Measurements from ENCODE around the gene UNC5C. TPM values are rescaled to one million over a fixed set of nuclear protein-coding genes. Genes with fewer than 3 reads are reported as not detected.
A peak's percentile ranks its signal among the peaks of the same experiment; 100 is the strongest.

The UNC5C gene
- total RNA-seq, 1 donor from 2014 or later = 0.39 TPM

DNA sequence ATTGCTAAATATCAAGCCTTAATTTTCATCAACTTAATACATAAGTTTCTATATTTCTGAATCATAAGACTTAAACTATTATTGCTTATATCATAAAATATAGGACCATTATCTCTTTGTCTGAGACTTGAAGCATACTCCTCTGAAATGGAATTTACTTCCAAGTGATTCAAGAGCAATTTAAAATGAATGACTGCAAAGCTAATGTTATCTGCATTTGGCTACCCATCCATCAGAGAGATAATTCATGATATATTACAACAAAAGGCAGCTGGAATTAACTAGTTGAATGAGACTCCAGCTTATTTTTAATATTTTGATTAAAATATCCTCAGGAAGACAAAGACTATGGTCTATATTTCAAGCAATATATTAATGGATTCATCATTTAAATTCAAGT lies 208.6 kb downstream of the UNC5C start:
- no peak overlapping the region for H3K9ac ChIP-seq
- H3K27me3 ChIP-seq = no peaks in the 10 kb centered on the region
- no peaks in the 10 kb centered on the region for H4K20me1 ChIP-seq (ENCODE audit: low read depth)
- no peak for DNase-seq (ENCODE audit: low spot score)
- H3K4me3 ChIP-seq = no peak overlapping the region
- no peaks in the 10 kb centered on the region for H3K27me3 Mint-ChIP-seq (ENCODE audit: insufficient read depth, low read depth)
- no peaks in the 10 kb centered on the region for H3K4me1 ChIP-seq
- TF ChIP-seq EZH2phosphoT487 (IDR thresholded peaks at IDR 0.05) (no peak), CTCF (IDR thresholded peaks at IDR 0.05) (no peak), EZH2 (IDR thresholded peaks at IDR 0.05) (no peak)
- H3K4me3 Mint-ChIP-seq = no peak overlapping the region
- no peak overlapping the region for H3K27ac ChIP-seq
- H3F3A ChIP-seq (ENCODE audit: low read depth) = no peaks in the 10 kb centered on the region
- no peaks in the 10 kb centered on the region for H3K9me3 ChIP-seq (ENCODE audit: low read depth)
- H3K4me1 Mint-ChIP-seq = no peaks in the 10 kb centered on the region
- peaks cover 18% of the 10 kb centered on the region for H3K9me3 Mint-ChIP-seq
- H3K36me3 ChIP-seq = no peaks in the 10 kb centered on the region
- H3K79me2 ChIP-seq (ENCODE audit: low read depth) = no peaks in the 10 kb centered on the region
- H3K27ac Mint-ChIP-seq = no peak overlapping the region
- no peak overlapping the region for H3K4me2 ChIP-seq
- H3K36me3 Mint-ChIP-seq = peaks cover 30% of the 10 kb centered on the region
- H2AFZ ChIP-seq (replicated peaks) = no peak overlapping the region

DNA sequence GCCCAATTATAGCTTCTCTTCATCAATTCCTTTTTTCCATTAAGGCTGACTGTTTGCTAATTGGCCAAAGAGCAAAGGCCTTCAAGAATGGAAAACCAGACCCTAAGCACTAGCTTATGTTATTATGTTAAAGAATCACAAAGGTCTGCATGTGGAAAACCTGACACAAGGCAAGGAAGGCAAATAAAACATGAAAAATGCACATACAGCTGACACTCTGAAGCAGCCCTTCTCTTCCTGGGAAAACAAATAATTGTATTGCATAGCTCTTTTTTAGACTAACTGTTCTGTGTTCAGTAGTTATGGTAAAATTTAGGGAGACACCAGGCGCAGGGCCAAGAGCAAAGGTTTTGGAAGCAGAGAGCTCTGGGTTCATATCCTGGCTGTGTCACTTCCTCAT lies 223.1 kb downstream of the UNC5C start:
- Histone ChIP-seq H3K27me3 (no peaks in the 10 kb centered on the region), H3K4me1 (no peaks in the 10 kb centered on the region), H3K36me3 (no peaks in the 10 kb centered on the region), H3K9me3 (ENCODE audit: low read depth) (no peaks in the 10 kb centered on the region), H3K4me3 (no peak overlapping the region), H3K9ac (no peak overlapping the region), H2AFZ (replicated peaks) (peak overlapping the region; percentile 6), H3K4me2 (no peak overlapping the region), H4K20me1 (ENCODE audit: low read depth) (no peaks in the 10 kb centered on the region), H3K27ac (no peak overlapping the region), H3F3A (ENCODE audit: low read depth) (no peaks in the 10 kb centered on the region), H3K79me2 (ENCODE audit: low read depth) (no peaks in the 10 kb centered on the region)
- no peak overlapping the region for H3K4me3 Mint-ChIP-seq
- TF ChIP-seq CTCF (IDR thresholded peaks at IDR 0.05) = no peak
- H3K27ac Mint-ChIP-seq = no peak overlapping the region
- H3K4me1 Mint-ChIP-seq = no peaks in the 10 kb centered on the region
- DNase-seq (ENCODE audit: low spot score) = no peak
- peaks cover 23% of the 10 kb centered on the region for H3K9me3 Mint-ChIP-seq
- no peaks in the 10 kb centered on the region for H3K27me3 Mint-ChIP-seq (ENCODE audit: insufficient read depth, low read depth)
- peaks cover 42% of the 10 kb centered on the region for H3K36me3 Mint-ChIP-seq

DNA sequence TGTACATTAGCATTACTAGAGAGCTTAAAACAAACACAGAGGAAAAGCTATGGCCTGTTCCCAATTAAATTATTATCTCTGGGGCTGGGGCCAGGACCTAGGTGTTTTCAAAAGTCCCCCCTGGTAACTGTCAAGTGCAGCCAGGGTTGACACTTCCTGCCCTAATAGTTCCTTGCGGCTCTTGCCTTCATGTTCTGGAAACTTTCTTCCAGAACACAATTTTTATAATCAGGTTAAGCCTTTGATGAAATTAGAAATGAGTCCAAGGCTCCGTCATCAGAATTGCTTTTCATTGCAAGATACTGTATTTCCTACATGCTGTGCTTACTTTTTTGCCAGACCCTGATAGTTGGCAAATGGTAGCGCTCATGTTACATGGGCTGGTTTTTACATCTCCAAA lies 229.6 kb downstream of the UNC5C start:
- Mint-ChIP-seq H3K27me3 (ENCODE audit: insufficient read depth, low read depth) (peaks cover 3% of the 10 kb centered on the region), H3K27ac (peak overlapping the region; percentile 8), H3K36me3 (peaks cover 17% of the 10 kb centered on the region), H3K9me3 (peaks cover 7% of the 10 kb centered on the region), H3K4me1 (peaks cover 33% of the 10 kb centered on the region), H3K4me3 (no peak overlapping the region)
- H3K79me2 ChIP-seq (ENCODE audit: low read depth) = no peaks in the 10 kb centered on the region
- no peak overlapping the region for H3K9ac ChIP-seq
- TF ChIP-seq CTCF (IDR thresholded peaks at IDR 0.05) (no peak), EZH2phosphoT487 (IDR thresholded peaks at IDR 0.05) (no peak), EZH2 (IDR thresholded peaks at IDR 0.05) (no peak)
- no peak overlapping the region for H3K4me3 ChIP-seq
- H3F3A ChIP-seq (ENCODE audit: low read depth) = no peaks in the 10 kb centered on the region
- H3K4me2 ChIP-seq = no peak overlapping the region
- no peaks in the 10 kb centered on the region for H3K27me3 ChIP-seq
- H3K36me3 ChIP-seq = no peaks in the 10 kb centered on the region
- no peak overlapping the region for H2AFZ ChIP-seq (replicated peaks)
- H4K20me1 ChIP-seq (ENCODE audit: low read depth) = no peaks in the 10 kb centered on the region
- H3K27ac ChIP-seq = no peak overlapping the region
- no peak for DNase-seq (ENCODE audit: low spot score)
- no peaks in the 10 kb centered on the region for H3K4me1 ChIP-seq
- H3K9me3 ChIP-seq (ENCODE audit: low read depth) = no peaks in the 10 kb centered on the region

DNA sequence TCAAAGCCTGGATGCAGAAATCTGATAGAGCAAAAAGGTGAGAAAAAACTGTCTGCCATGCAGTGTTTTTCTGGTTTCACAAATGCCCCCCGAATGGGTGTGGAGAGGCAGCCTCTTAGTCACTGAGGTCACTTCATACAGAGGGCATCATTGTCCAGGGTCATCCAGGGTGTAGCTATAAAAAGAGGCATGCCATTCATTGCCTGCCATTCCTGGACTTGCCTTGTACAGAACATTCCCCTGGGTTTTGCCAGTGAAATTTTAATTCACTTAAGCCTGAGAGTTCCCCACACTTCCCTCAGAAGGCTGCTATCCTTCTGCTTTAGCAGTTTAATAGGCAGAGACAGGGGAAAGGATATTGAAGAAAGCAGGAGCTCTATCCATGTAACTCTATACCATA lies 230.3 kb downstream of the UNC5C start:
- Mint-ChIP-seq H3K27ac (no peak overlapping the region), H3K9me3 (peaks cover 6% of the 10 kb centered on the region), H3K4me1 (peaks cover 33% of the 10 kb centered on the region), H3K4me3 (no peak overlapping the region), H3K36me3 (peaks cover 17% of the 10 kb centered on the region), H3K27me3 (ENCODE audit: insufficient read depth, low read depth) (peaks cover 3% of the 10 kb centered on the region)
- no peak overlapping the region for H3K27ac ChIP-seq
- no peaks in the 10 kb centered on the region for H3K36me3 ChIP-seq
- H3K79me2 ChIP-seq (ENCODE audit: low read depth) = no peaks in the 10 kb centered on the region
- DNase-seq (ENCODE audit: low spot score) = no peak
- H3K4me2 ChIP-seq = no peak overlapping the region
- no peaks in the 10 kb centered on the region for H3K9me3 ChIP-seq (ENCODE audit: low read depth)
- H3K4me1 ChIP-seq = no peaks in the 10 kb centered on the region
- TF ChIP-seq CTCF (IDR thresholded peaks at IDR 0.05) = no peak
- TF ChIP-seq EZH2phosphoT487 (IDR thresholded peaks at IDR 0.05) = no peak
- no peak for TF ChIP-seq EZH2 (IDR thresholded peaks at IDR 0.05)
- no peak overlapping the region for H3K4me3 ChIP-seq
- H4K20me1 ChIP-seq (ENCODE audit: low read depth) = no peaks in the 10 kb centered on the region
- no peak overlapping the region for H2AFZ ChIP-seq (replicated peaks)
- H3K9ac ChIP-seq = no peak overlapping the region
- H3F3A ChIP-seq (ENCODE audit: low read depth) = no peaks in the 10 kb centered on the region
- H3K27me3 ChIP-seq = no peaks in the 10 kb centered on the region

All from neural progenitor cell (in vitro differentiated cells).